GM12891 (cell line): Measurements from ENCODE around the gene MKLN1.
"Not testable (repeated sequence)": the region's sequence is repeated elsewhere in the genome, so short reads cannot be mapped to it uniquely, and the experiment has no call there.

Experiments
- POLR2A ChIP-seq: IDR thresholded peaks from 2 replicates; pipeline ENCODE4 v1.6.1; 2011; ENCODE audit warnings: low read depth, low read length, control low read depth
- POU2F2 ChIP-seq: IDR thresholded peaks from 2 replicates; pipeline ENCODE4 v1.6.1; 2011; ENCODE audit warnings: low read depth, mild to moderate bottlenecking, control low read depth, low read length, moderate library complexity
- TAF1 ChIP-seq: IDR thresholded peaks from 2 replicates; pipeline ENCODE4 v1.6.1; 2011; ENCODE audit warnings: low read depth, low read length, control low read depth

GRCh38 chr7:131462715-131463114 is 135.0 kb downstream of the MKLN1 start:
- not testable (repeated sequence) for TF ChIP-seq POLR2A, POU2F2, TAF1
